CD4-positive, alpha-beta T cell treated with Interferon alpha-2 for 1 hour (primary cell): ENCODE data around the gene DAD1.

Source experiments
- DNase-seq, 2 donors: peaks; one replicate each; pipeline ENCODE4 v3.0.0-alpha.2; 2020 to 2022

DAD1 gene

DNA sequence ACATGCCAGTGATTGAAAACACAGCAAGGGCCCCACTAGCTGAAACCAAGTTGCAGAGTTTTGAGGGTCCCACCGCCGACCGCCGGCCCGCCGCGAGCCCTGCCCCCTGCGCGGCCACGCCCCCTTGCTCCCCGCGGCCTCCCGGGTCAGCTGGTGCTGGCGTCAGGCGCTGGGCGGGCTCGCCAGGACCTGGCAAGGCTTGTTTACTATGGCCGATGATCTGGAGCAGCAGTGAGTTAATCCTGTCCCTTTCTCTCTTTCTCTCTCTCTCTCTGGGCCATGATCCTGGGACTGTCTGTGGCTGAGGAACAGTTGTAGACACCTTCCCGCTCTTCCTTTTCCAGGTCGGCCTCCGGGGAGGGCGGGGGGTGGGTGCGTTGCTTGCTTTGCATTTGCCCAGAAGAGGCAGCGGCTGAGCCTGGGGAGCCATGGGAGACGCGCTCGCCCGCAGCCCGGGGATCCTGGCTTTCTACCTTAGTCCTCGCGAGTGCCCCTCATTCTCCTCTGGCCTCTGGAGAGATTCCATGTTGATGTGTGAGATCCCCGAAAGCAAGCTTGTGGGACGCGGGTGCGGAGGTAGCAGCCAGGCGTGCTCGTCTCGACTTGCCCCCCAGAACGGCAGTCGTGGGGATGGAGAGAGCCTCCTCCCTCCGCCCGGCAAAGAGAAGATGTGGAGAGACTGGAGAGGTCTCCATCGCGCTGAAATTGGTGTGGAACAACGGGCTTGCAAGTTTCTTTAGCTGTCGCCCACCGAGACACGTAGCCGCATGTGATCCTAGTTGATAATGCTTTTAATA is 9.3 kb upstream of the DAD1 start, which contains the start of gene ABHD4:
ABHD4 (plus strand) TSS at position 202 of the 797 bp plus-strand sequence; CDS start at position 209, 7 bp downstream.
- DNase-seq = peak; percentile 46 to 67

DNA sequence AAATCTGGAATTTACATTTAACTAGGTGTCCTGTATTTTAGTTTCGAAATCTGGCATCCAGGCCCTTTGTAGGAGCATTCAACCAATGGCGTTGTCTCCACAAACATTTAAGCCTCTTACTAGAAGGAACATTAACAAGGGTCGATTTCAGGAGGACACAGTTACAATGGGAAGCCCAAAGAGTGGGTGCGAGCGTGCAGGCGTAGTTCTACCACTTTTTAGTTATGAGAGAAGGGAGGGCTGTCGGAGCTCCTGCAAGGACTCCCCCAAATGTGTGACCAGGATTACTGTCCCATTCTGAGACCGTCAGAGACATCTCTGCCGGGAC is 8.7 kb upstream of the DAD1 start:
- DNase-seq = no peak

DNA sequence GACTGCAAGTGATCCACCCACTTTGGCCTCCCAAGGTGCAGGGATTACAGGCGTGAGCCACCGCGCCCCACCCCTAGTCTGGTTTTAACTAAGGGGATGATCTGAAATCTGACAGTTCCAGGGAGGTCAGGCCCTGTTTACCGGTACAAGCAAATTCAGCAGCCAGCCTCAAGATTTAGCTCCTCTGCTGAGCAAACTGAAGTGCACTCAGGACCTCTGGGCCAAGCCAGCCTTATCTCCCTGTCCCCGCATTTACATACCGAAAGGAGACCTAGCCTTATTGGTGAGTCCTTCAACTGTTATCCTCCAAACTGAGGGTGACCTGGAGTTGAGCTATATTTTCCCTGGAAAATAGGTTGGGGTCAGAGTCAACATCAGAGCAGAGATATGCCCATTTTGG is 8.2 kb upstream of the DAD1 start:
- no peak for DNase-seq

DNA sequence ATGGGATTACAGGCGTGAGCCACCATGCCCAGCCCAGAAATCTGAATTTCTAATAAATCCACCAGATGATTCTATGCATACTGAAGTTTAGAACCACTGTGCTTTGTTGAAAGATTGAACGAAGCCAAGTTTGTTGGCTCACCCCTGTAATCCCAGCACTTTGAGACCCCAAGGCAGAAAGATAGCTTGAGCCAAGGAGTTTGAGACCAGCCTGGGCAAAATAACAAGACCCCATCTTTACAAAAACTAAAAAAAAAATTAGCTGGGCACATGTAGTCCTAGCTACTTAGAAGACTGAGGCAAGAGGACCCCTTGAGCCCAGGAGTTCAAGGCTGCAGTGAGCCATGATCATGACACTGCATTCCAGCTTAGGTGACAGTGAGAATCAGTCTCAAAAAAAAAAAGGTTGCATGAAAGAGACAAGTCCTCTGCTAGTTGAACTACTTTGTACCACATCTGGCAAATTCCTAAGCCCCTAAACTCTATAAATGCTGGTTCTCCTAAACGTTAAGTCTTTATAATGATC is 7.4 kb upstream of the DAD1 start:
- no peak for DNase-seq

DNA sequence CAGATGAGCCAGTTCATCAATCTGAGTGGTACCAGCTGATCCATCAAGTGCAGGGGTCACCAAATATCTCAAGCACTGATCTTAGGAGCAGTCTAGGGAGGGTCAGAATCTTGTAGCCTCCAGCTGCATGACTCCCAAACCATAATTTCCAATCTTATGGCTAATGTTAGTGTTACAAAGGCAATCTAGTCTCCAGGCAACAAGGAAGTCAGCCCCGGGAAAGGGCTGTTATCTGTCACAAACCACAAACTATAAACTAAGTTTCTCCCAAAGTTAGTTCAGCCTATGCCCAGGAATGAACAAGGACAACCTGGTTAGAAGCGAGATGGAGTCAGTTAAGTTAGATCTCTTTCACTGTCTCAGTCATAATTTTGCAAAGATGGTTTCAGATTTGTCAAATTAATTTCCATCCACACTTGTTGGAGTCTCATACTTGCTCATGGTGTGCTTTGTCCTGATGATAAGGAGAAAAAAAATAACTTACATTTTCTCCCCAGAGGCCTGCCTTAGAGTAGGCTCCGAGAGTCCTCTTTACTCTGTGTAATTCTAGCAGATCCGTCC is 5.2 kb upstream of the DAD1 start:
- no peak for DNase-seq

DNA sequence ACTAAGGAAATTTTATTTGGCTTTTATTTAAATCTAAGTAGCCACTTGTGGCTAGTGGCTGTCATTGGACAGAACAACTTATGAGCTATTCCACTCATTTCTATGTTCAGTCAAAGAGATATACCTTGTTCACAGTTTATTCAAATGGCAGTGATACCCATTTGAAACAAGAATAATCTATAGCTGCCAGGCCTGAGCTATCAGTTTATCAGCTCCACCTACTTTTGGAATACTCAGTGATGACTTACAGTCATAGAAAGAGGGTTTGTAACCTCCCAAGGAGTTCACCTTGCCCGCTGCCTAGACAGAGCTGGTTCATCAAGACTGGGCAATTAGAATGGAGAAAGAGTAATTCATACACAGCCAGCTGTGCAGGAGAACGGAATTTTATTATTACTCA is 4.6 kb upstream of the DAD1 start:
- no peak for DNase-seq

DNA sequence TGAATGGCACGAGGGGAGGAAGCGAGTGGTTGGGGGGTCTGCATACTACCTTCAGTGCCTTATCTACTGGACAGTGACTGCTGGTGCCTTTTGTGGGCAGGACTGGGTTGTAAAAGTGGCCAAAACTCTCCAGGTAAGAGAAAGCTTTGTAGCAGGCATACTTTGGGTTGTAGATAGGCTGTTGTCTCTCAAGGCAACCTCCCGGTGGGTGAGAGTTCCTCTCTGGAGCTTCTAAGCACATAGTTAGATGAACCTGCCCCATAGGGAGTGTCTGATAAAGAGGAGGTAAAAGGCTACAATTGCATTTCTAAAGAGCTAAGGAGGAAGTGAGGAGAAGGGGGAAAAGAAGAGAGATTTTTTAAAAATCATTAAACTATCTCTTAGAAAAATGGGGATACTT is 4.2 kb upstream of the DAD1 start:
- no peak for DNase-seq

DNA sequence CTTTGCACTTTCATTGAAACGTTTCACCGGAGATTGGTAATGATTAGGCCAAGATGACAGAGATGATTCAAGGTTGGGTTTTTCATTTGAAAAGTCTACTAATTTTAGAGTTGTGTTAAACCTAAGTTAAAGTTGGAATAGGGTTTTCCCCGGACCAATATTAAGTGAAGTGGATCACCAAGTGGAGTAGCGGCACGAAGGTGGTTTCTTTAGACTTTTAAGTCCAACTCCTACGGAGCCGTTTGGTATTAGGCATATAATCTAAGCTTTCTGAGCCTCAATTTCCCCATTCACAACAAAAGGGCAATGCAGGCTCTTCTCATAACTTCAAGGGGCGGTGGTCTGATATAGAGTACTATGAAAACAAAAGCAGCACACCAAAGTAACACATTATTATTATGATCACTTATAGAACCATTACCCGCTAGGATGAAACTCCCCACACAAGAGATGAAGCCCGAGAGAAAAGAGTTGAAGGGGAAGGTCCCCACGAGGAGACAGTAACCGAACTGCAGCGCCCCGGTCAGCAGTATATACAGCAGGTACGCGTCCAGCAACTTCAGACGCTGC is 413 bp downstream of the DAD1 start:
- no peak for DNase-seq

DNA sequence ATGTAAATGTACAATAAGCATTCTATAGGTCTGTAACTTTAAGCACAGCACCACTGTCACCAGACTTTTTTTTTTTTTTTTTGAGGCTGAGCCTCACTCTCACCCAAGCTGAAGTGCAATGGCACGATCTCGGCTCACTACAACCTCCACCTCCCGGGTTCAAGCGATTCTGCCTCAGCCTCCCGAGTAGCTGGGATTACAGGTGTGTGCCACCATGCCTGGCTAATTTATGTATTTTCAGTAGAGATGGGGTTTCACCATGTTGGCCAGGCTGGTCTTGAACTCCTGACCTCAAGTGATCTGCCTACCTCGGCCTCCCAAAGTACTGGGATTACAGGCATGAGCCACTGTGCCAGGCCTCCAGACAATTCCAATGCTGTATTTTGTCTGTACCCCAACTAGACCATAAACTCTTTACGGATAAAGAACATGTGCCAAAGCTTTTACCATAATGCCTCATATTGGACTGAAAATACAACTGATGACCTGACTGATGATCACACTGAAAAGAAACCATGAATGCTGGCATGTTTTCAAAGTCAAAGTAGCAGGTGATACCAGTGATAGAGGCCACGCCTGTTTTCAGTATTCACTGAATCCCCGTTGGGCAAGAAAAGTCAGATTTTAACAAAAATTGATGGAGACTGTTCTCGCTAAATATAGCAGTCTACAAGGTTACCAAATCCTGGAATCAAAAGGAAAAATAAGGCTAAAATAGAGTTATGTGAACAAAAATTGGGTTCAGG is 1.2 kb downstream of the DAD1 start:
- peak in 1 of 2 donors; percentile 59 for DNase-seq

DNA sequence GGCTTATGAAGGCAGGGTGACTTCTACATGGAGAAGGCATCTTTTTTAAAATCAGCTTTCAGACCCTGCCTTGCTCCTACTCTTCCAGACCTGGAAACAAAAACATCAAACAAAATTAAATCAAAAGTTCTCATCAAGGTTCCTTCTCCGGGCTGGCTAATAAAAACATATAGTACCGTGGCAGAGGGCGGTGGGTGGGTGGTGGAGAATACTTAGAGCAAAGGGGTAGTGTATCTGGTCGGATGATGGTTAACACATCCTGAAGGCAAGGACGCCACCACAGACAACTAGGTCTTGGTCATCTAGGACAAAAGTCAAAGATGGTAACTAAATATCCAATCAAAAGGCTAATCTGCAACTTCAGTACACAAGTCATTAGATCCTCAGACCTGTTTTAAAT is 1.8 kb downstream of the DAD1 start:
- no peak for DNase-seq

DNA sequence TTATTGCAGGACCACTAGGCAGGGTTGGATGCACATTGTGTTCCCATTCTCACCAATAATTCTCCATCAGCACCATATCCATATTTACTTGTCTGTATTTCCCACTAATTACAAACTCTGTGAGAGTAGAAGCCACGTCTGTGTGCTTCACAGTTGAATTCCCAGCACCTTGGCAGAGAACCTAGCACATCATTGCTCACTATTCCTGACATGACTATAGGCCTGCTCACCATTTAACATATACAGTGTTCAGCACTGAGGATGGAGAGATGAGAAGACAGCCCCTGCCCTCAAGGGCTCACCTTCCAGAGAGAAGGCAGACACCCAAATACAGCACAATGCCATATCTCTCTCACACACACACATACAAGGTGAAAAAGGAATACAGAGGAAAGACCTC is 5.0 kb downstream of the DAD1 start:
- no peak for DNase-seq

DNA sequence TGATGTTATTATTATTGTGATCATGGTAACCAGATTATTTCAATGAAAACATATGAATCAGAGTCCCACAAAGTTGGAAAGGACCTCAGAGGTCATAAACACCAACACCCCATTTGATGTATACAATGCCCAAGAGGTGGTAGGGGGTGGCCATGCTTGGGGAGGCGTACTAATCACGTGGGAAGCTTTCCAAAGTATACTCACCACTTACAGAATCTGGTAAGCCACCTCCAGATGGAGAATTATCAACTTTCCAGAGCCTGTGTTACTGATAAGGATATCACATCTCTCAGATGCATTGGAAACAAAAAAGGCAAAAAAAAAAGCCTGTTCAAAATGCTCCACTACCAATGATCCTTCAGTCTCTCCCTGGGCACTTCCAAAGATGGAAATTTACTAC is 8.4 kb downstream of the DAD1 start:
- no peak for DNase-seq

DNA sequence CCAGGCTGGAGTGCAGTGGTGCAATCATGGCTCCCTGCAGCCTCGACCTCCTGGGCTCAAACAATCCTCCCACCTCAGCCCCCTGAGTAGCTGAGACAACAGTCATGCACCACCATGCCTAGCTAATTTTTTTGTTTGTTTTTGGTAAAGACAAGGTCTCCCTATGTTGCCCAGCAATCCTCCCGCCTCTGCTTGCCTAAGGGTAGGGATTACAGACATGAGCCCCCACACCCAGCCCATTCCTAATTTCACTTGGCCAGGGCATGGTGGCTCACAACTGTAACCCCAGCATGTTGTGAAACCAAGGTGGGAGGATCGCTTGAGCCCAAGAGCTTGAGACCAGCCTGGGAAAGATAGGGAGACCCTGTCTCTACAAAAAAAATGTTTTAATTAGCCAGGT is 9.1 kb downstream of the DAD1 start:
- DNase-seq = no peak

DNA sequence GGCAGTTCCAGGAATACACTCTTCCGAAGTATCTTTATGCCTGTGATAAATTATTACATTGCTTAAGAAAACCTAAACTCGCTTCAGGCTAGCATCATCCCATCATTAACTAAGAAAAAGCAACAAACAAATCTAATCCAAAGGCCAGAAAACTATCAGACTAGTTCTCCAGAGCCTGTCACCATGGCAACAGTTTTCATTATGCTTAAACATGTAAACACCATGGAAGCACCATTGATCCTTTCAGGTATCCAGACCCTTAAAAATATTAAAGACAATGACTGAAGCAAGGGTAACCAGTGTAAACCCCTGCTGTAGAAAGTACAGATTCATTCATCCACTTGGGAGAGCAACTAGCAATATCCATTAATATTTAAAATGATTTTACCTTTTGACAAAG is 9.8 kb downstream of the DAD1 start:
- no peak for DNase-seq

DNA sequence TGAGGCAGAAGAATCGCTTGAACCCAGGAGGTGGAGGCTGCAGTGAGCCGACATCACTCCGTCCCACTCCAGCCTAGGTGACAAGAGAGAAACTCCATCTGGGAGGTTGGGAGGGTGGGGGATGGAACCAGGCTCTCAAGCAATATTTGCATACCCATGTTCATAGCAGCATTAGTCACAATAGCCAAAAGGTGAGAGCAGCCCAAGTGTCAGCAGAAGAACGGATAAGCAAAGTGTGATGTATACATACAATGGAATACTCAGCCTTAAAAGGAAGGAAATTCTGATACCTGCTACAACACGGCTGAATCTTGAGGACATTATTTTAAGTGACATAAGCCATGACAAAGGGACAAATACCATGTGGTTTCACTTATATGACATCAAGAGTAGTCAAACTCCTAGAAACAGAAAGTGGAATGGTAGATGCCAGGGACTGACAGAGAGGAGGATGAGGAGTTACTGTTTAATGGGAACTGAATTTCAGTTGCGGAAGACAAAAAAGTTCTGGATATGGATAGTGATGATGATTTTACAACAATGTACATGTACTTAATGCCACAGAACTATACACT is 11.6 kb downstream of the DAD1 start:
- no peak for DNase-seq

DNA sequence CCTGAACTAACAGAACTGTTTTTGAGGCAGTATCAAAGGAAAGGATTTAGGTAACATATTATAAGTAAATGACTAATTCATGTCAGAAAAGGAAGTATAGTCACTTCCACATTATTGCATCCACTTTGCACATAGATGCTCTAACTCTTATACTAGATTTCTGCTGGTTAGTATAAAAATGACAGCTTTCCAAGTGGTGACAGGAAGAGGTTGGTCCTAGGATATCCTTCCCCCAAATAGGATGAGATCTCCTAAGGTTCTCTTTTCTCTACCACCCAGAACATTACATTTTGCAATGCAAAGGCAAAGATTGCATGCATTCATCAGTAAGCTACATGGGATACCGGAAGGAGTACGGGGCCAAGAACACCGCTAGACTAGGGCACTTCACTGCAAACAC is 15.2 kb downstream of the DAD1 start:
- no peak for DNase-seq

DNA sequence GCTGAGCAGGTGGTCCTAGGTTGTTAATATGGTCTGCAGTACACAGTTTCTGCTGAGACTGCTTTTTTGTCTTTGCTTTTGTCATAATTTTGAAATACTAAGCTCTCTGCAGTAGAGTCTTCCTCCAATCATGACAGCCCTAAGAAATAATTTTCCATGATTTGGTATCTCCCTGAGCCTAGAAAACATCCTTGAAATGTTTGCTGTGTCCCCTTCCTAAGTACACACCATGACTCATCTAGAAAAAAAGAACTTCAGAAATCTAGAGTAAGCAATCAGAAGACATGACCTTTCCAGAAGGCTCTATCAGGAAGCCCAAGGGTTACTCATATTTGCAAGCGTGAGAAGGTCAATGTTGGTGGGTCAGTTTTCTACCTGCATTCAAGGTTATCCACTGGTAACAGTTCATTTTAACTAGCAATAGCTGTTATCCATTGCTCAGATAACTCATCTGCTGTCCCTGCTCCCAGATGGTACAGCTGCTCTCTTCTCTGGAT is 16.4 kb downstream of the DAD1 start:
- DNase-seq = no peak

DNA sequence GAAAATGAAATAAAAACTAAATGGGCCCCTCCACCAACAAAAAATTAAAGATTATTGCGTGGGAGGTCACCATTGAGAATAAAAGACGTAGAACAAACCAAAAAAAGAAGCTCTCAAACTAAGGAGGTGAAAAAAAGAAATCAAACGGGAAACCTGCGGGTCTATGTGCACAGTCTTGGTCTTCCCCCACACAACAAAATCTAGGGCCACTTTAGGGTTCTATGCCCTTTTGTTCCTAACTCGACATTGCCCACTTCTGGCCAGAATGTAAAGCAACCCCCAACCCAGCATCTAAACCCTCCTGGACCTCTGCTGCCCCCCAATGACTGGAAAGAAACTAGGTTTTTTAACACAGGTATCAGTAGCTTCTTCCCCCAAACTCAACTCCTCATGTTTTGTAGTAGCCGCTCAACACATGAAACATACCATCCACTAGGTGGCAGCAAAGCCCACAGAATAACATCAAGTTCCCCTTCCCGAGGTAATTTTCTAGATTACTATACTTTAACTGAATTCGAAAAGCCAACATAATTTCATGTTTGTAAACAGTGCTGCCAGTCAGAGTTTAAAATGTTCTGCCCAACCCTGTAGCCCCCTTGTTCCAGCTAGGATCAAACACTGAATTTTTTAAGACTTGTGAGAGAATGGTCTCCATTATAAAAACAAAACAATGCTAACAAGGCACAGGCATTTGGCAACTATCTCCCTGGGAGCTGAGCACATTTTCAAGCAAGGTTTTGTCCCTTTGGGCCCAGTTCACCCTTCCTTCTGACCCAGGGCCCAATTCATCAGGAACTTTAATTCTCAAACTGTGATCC is 18.7 kb downstream of the DAD1 start:
- DNase-seq = peak; percentile 94 to 97

DNA sequence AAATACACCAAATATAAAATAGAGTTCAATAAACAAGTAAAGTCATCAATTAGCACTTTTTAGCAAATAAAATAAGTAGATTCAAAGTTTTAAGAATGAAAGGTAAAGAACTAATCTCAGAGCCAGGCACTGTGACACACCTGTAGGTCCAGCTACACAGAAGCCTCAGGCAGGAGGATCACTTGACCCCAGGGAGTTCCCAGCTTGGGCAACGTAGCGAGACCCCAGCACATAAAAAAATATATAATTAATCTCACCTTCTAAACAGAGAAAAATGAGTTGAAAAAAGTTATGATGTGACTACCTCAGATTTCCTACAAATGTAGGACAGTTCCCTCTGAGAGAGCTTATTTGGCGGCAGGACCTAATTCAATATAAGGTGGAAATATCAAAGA is 19.3 kb downstream of the DAD1 start:
- DNase-seq = no peak

DNA sequence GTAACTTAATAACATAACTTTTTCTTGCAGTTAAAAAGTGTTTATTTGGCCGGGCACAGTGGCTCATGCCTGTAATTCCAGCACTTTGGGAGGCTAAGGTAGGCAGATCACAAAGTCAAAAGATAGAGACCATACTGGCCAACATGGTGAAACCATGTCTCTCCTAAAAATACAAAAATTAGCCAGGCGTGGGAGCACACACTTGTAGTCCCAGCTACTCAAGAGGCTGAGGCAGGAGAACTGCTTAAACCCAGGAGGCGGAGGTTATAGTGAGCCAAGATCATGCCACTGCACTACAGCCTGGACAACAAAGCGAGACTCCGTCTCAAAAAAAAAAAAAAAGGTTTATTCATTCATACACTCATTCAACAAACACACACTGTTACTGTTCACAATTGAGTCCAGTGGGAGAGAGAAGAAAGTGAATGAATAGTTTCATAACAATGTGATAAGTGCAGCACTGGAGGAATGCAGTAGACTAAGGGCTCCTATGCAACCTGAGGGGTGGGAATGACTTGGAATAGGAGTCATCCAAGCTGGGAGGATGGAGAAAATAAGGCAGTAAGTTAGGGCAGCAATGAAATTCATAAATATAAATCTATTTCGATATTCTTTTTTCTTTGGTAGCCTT is 19.8 kb downstream of the DAD1 start:
- DNase-seq = no peak

DNA sequence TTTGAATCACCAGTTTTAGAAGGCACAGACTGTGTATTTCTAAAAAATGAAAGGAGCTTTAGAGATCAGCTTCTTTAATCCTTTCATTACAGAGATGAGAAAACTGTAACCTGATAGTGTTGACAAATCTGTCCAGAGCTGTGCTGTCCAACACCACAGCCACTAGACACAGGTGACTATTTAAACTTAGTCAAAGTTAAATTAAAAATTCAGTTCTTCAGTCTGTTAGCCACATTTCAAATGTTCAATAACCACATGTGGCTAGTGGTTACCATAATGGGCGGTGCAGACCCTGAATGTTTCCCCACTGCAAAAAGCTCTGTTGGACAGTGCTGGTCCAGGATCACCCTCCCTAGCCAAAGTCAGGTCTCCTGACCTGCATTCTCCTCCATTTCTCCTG is 21.6 kb downstream of the DAD1 start:
- DNase-seq = peak in 1 of 2 donors; percentile 21

DNA sequence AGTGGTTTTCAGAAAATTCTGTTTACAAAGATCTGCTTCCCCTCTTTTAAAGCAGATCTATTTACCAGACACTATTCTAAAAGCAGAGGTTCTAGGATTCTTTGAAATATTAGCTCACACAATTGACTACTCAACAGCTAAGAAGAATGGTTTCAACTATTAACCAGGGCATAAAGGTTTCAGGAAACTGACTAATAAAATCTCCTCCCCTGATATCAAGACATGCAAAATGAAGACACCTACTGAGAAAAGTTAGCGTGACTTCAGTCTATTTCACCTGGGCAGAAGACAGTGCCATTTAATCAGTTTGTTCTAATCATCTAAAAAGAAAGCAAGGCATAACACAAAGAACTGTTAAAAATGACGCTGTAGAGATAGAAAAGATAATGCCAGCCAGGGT is 22.2 kb downstream of the DAD1 start:
- peak in 1 of 2 donors; percentile 53 for DNase-seq
